ENCODE results near the gene BANP.

- TF ChIP-seq, protein P1, sequence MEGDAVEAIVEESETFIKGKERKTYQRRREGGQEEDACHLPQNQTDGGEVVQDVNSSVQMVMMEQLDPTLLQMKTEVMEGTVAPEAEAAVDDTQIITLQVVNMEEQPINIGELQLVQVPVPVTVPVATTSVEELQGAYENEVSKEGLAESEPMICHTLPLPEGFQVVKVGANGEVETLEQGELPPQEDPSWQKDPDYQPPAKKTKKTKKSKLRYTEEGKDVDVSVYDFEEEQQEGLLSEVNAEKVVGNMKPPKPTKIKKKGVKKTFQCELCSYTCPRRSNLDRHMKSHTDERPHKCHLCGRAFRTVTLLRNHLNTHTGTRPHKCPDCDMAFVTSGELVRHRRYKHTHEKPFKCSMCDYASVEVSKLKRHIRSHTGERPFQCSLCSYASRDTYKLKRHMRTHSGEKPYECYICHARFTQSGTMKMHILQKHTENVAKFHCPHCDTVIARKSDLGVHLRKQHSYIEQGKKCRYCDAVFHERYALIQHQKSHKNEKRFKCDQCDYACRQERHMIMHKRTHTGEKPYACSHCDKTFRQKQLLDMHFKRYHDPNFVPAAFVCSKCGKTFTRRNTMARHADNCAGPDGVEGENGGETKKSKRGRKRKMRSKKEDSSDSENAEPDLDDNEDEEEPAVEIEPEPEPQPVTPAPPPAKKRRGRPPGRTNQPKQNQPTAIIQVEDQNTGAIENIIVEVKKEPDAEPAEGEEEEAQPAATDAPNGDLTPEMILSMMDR (IDR thresholded peaks at IDR 0.05 in 2 of 3, conservative IDR thresholded peaks at IDR 0.05 in 1 of 3; ENCODE audit: borderline replicate concordance in 1 of 3, insufficient read depth in 1 of 3, low read depth in 2 of 3, low read length in 2 of 3), result no peak
- TF ChIP-seq YY1 (IDR thresholded peaks at IDR 0.05; ENCODE audit: extremely low read depth, insufficient replicate concordance, low read depth, low read length), result no peak
Observed at GRCh38 chr16:87948119-87948545, 3.1 kb upstream of the BANP start.

All from HCT116 (cell line).